Pancreas (tissue), 10 donors: Measurements from ENCODE around the gene GZF1. TPM values are rescaled to one million over a fixed set of nuclear protein-coding genes. Genes with fewer than 3 reads are reported as not detected.

Source experiments
- ATAC-seq, 4 donors: fragments of 200-7000 bp; cut with Tn5 transposase; one replicate each; pipeline versions ENCODE4 v1.8.0 to v1.9.1; 2020; ENCODE audit warnings: mild to moderate bottlenecking in 4 of 4, moderate library complexity in 4 of 4
- DNase-seq, 6 donors: peaks; one replicate each; pipeline ENCODE4 v3.0.0-alpha.2; 2020
- FAIRE-seq: peaks from 2 replicates; lab custom pipeline; 2012; peaks lifted over from hg19 to GRCh38; lab: Jason Lieb, UNC
- H3K27ac ChIP-seq, 4 donors: fragments of 200-600 bp; sonication (generic); 1 replicate in 3 of 4; 2 replicates in 1 of 4; pipeline versions ENCODE4 v1.5.0 to v1.8.0; 2020
- H3K27me3 ChIP-seq, 4 donors: fragments of 200-600 bp; one replicate each; pipeline ENCODE4 v1.8.0; 2021
- H3K36me3 ChIP-seq, 3 donors: fragments of 200-600 bp; sonication (generic) in 1 of 3; one replicate each; pipeline versions ENCODE4 v1.5.0 to v1.8.0; 2020 to 2021
- H3K4me1 ChIP-seq, 3 donors: fragments of 200-600 bp; one replicate each; pipeline ENCODE4 v1.8.0; 2021
- H3K4me3 ChIP-seq, 4 donors: fragments of 200-600 bp; sonication (generic) in 2 of 4; one replicate each; pipeline versions ENCODE4 v1.5.0 to v1.8.0; 2020 to 2021
- H3K9me3 ChIP-seq, 4 donors: fragments of 200-600 bp; one replicate each; pipeline ENCODE4 v1.8.0; 2021
- CTCF ChIP-seq, 4 donors: fragments of 200-600 bp; sonication (generic) in 3 of 4; IDR thresholded peaks; one replicate each; pipeline versions ENCODE4 v1.5.0 to v1.8.0; 2021; ENCODE audit warnings: antibody characterized with exemption in 4 of 4
- WGBS, 2 donors: extraction: QIAGEN DNeasy Blood & Tissue Kit; methylation state at CpG; one replicate each; pipeline ENCODE4 v1.1.7; 2013; 5-methylcytosine and 5-hydroxymethylcytosine counted together
- intact Hi-C, 3 donors: fragments of 100-400 bp; cut with DNase I; formaldehyde crosslinking; loops; one replicate each; pipeline versions ENCODE4 v1.11.1 to v1.14.2; 2022
- polyA plus RNA-seq, 2 donors: library from polyadenylated mRNA; stranded (reverse); fragments of 200-250 nt; gene quantifications; one replicate each; pipeline ENCODE4 v1.2.3, GENCODE V29; 2013
- total RNA-seq, 6 donors: library from RNA; stranded (reverse); fragmentation: NEBNext Ultra II Directional in 4 of 6; extraction: Animal tissue kit (Norgen Biotek cat#: 25700) in 4 of 6; gene quantifications; one replicate each; pipeline versions ENCODE4 v1.2.1 to v1.2.4, GENCODE V29; 2021 to 2023
- donor health status: healthy with polysubstance abuse.
- donor health status: DM: no; HTN: no; CAD: no; lungs with moderate emphysema.
- donor health status: DM: no; HTN: no; CAD: no.
- donor health status: control.
- donor health status: control.
- donor health status: Bipolar disorder and iron deficiency.
- donor health status: DM: yes; HTN: yes; CAD: no.
- donor health status: DM: no; HTN: no; CAD: no.
- donor health status: DM: no; HTN: no; CAD: no.
- donor health status: DM: yes; HTN: yes; CAD: no.

The GZF1 gene
- total and polyA plus RNA-seq, 8 donors: 3.5 to 7.9 (median 4.3) TPM

DNA sequence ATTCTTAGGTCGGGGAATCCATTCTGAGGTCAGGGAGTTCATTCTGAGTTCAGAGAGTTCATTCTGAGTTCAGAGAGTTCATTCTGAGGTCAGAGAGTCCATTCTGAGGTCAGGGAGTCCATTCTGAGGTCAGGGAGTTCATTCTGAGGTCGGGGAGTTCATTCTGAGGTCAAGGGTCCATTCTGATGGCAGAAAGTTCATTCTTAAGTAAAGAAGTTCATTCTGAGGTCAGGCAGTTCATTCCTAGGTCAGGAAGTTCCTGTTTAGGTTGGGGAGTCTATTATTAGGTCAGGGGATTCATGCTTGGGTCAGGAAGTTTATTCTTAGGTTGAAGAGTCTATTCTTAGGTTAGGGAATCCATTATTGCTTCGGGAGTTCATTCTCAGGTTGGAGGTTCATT is 27.9 kb upstream of the GZF1 start:
- no peak for TF ChIP-seq CTCF (IDR thresholded peaks at IDR 0.05)
- no peaks in the 10 kb centered on the region for H3K9me3 ChIP-seq
- H3K36me3 ChIP-seq: no peaks in the 10 kb centered on the region
- H3K4me1 ChIP-seq: no peaks in the 10 kb centered on the region
- WGBS, 2 donors: 43 to 55% methylated on average over 3 of the region's 3 CpGs
- no peak for ATAC-seq
- no peak for FAIRE-seq
- no peaks in the 10 kb centered on the region for H3K27me3 ChIP-seq
- no peak for DNase-seq
- H3K27ac ChIP-seq: no peak overlapping the region
- intact Hi-C loops: no loop called here
- H3K4me3 ChIP-seq: no peak overlapping the region

DNA sequence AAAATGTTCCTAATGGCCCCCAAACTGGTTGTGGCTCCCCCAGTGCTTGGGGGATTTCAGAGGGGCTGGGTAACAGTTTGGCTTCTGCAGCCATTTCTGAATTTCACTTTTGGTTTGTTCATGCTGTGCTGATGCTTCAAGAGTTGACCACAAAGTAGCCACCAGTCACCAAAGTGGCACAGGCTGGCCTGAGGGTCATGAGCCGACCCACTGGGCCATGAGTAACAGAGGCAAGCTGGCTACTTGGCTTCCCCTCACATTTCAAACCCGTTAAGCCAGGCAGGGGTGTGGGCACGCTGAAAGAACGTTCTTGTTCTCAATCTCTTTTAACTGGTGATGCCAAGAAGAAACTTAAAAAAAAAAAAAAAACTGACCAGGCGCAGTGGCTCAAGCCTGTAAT is 26.5 kb upstream of the GZF1 start:
- Histone ChIP-seq H3K36me3 (no peaks in the 10 kb centered on the region), H3K4me3 (no peak overlapping the region), H3K9me3 (no peaks in the 10 kb centered on the region), H3K4me1 (no peaks in the 10 kb centered on the region), H3K27me3 (no peaks in the 10 kb centered on the region), H3K27ac (no peak overlapping the region)
- no peak for FAIRE-seq
- no peak for TF ChIP-seq CTCF (IDR thresholded peaks at IDR 0.05)
- no peak for ATAC-seq
- DNase-seq: no peak
- 82 to 89% methylated on average over 5 of the region's 5 CpGs for WGBS, 2 donors
- intact Hi-C loops: loop anchor here in 1 of 3 donors (5.0 kb wide), 1 partner anchor 648 kb away; no protein-coding TSS in a partner anchor

DNA sequence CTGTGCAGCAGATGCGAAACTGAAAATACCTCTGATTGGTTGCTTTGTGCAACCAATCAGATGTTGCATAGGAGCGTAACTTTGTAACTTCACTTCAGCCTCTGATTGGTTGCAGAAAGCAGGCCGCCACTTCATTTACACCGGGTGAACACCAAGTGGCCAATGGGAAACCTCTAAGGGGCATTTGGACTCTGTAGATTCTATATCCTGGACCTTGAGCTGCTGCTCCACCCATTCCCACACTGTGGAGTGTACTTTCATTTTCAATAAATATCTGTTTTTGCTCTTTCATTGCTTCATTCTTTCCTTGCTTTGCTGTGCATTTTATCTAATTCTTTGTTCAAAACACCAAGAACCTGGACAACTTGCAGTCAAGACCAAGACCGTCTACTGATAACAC is 25.5 kb upstream of the GZF1 start:
- intact Hi-C loops: loop anchor here in 1 of 3 donors (5.0 kb wide), 1 partner anchor 649 kb away; no protein-coding TSS in a partner anchor
- no peak for DNase-seq
- TF ChIP-seq CTCF (IDR thresholded peaks at IDR 0.05): no peak
- ATAC-seq: no peak
- 82 to 85% methylated on average over 5 of the region's 5 CpGs for WGBS, 2 donors
- H3K36me3 ChIP-seq: no peaks in the 10 kb centered on the region
- no peak overlapping the region for H3K27ac ChIP-seq
- no peaks in the 10 kb centered on the region for H3K9me3 ChIP-seq
- no peak for FAIRE-seq
- H3K4me1 ChIP-seq: no peaks in the 10 kb centered on the region
- H3K4me3 ChIP-seq: no peak overlapping the region
- no peaks in the 10 kb centered on the region for H3K27me3 ChIP-seq

- H3K27ac ChIP-seq: no peak overlapping the region
- FAIRE-seq: no peak
- TF ChIP-seq CTCF (IDR thresholded peaks at IDR 0.05): no peak
These were observed 24.7 kb upstream of the GZF1 start for GRCh38 chr20:23337312-23337711.

DNA sequence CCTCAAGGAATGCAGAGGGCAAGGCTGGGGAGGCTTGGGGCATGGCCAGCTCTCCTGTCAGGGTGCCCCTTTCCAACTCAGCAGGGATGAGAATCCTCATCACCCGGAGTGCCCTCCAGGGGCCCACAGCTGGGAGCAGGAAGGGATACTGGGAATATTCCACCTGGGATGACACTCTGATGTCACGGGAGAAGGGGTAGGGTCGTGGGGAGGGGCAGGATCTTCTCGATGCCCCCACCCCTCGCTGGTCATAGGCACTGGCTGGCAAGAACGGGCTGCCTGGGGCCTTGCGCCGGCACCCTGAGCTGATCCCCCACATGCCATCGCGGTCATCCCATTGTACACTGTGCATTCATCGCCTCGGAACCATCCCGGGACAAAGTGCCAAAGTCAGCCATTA is 22.0 kb upstream of the GZF1 start:
- TF ChIP-seq CTCF (IDR thresholded peaks at IDR 0.05): no peak
- Histone ChIP-seq H3K4me1 (no peaks in the 10 kb centered on the region), H3K4me3 (no peak overlapping the region), H3K27ac (no peak overlapping the region), H3K27me3 (no peaks in the 10 kb centered on the region), H3K9me3 (no peaks in the 10 kb centered on the region), H3K36me3 (no peaks in the 10 kb centered on the region)
- DNase-seq (no peak), ATAC-seq (peak in 2 of 4 donors; percentile 9 to 10), FAIRE-seq (no peak)
- WGBS, 2 donors: 67 to 76% methylated on average over 13 of the region's 13 CpGs
- intact Hi-C loops: loop anchor here in 2 of 3 donors (5.0 to 10.0 kb wide), 2 partner anchors 645 to 653 kb away; no protein-coding TSS in a partner anchor

More at GRCh38 chr20:23337312-23337711, 24.7 kb upstream of the GZF1 start:
- Histone ChIP-seq H3K4me1 (no peaks in the 10 kb centered on the region), H3K9me3 (no peaks in the 10 kb centered on the region), H3K4me3 (no peak overlapping the region), H3K27me3 (no peaks in the 10 kb centered on the region), H3K36me3 (no peaks in the 10 kb centered on the region)
- no peak for DNase-seq
- peak in 1 of 4 donors; percentile 16 for ATAC-seq
- intact Hi-C loops: loop anchor here in 1 of 3 donors (5.0 kb wide), 1 partner anchor 650 kb away; no protein-coding TSS in a partner anchor
